HepG2 (cell line): ENCODE results near the gene ACTR6.

Experiments
- CTCF ChIP-seq: sonication (generic); formaldehyde crosslinking; IDR thresholded peaks from 2 replicates; pipeline ENCODE4 v1.5.0; 2020; ENCODE audit warnings: mild to moderate bottlenecking, missing genetic modification reagents, moderate library complexity
- EHMT2 ChIP-seq: fragments of 200-600 bp; sonication (generic); IDR thresholded peaks from 2 replicates; pipeline ENCODE4 v1.7.0; 2017; ENCODE audit warnings: antibody characterized with exemption, low read depth, low read length, borderline replicate concordance
- IKZF5 ChIP-seq: IDR thresholded peaks from 2 replicates; pipeline ENCODE4 v1.6.1; 2018; ENCODE audit warnings: missing genetic modification reagents, mild to moderate bottlenecking, missing compliant biosample characterization
- JUNB ChIP-seq: sonication (generic); formaldehyde crosslinking; IDR thresholded peaks from 2 replicates; pipeline ENCODE4 v1.8.0; 2022; ENCODE audit warnings: missing genetic modification reagents, mild to moderate bottlenecking, borderline replicate concordance
- JUND ChIP-seq: sonication (generic); formaldehyde crosslinking; IDR thresholded peaks from 2 replicates; pipeline ENCODE4 v1.8.0; 2022; ENCODE audit warnings: mild to moderate bottlenecking, missing genetic modification reagents
- KLF6 ChIP-seq: IDR thresholded peaks from 2 replicates; pipeline ENCODE4 v1.8.0; 2016; ENCODE audit warnings: missing biosample characterization, missing genetic modification reagents
- NCOA2 ChIP-seq: sonication (generic); formaldehyde crosslinking; IDR thresholded peaks from 2 replicates; pipeline ENCODE4 v1.8.0; 2022; ENCODE audit warnings: inconsistent platforms
- POLR2A ChIP-seq, 2 experiments: IDR thresholded peaks; 2 replicates each; pipeline ENCODE4 v1.6.1; 2011; ENCODE audit warnings: low read depth in 2 of 2, low read length in 2 of 2, mild to moderate bottlenecking in 1 of 2, moderate library complexity in 1 of 2; ENCODE audit not compliant: insufficient read depth in 1 of 2
- SMARCE1 ChIP-seq: fragments of 450-650 bp; IDR thresholded peaks from 2 replicates; pipeline ENCODE4 v1.6.1; 2017; ENCODE audit warnings: borderline replicate concordance
- ZFP37 ChIP-seq: sonication (generic); formaldehyde crosslinking; IDR thresholded peaks from 2 replicates; pipeline ENCODE4 v1.4.0; 2020; ENCODE audit warnings: missing genetic modification reagents, borderline replicate concordance
- ZNF468 ChIP-seq: sonication (generic); formaldehyde crosslinking; IDR thresholded peaks from 2 replicates; pipeline ENCODE4 v1.8.0; 2022; ENCODE audit warnings: mild to moderate bottlenecking, moderate library complexity, missing genetic modification reagents
- ZNF891 ChIP-seq: sonication (generic); formaldehyde crosslinking; IDR thresholded peaks from 2 replicates; pipeline ENCODE4 v1.5.0; 2020; ENCODE audit warnings: mild to moderate bottlenecking, missing genetic modification reagents
- TF ChIP-seq, protein P1 (sequence below), 2 experiments: sonication (generic) in 1 of 2; formaldehyde crosslinking in 1 of 2; IDR thresholded peaks; 2 replicates each; pipeline versions ENCODE4 v1.6.1 to v1.9.0; 2014 to 2022; ENCODE audit warnings: antibody characterized with exemption in 1 of 2, borderline replicate concordance in 1 of 2, inconsistent platforms in 1 of 2, low read depth in 1 of 2, missing genetic modification reagents in 1 of 2

DNA sequence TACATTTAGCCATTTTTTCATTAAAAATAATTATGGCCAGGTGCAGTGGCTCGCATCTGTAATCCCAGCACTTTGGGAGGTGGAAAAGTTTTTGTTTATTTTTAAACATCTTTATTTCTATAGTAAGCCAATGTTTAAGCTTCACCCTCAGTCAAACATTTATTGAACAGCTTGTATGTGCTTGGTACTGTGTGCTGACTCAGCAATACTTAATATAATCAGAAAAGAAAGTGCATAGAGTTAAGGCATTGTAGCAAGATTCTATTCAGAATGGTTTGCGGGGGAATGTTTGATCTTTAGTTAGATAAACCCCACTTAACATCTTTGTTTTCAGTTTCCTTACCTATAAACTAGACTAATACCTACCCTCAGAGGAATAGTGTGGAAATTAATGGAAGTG is 11.1 kb downstream of the ACTR6 start:
- no peak for TF ChIP-seq IKZF5 (CRISPR knock-in tag)
- TF ChIP-seq SMARCE1, result no peak
- no peak for TF ChIP-seq ZFP37 (CRISPR knock-in tag)
- no peak for TF ChIP-seq EHMT2
- TF ChIP-seq POLR2A (IDR thresholded peaks at IDR 0.05; ENCODE audit: insufficient read depth in 1 of 2, low read depth in 2 of 2, low read length in 2 of 2), result no peak
- TF ChIP-seq ZNF468 (CRISPR knock-in tag), result no peak
- TF ChIP-seq KLF6 (CRISPR knock-in tag), result no peak
- TF ChIP-seq NCOA2 (CRISPR knock-in tag), result no peak
- TF ChIP-seq, protein P1, sequence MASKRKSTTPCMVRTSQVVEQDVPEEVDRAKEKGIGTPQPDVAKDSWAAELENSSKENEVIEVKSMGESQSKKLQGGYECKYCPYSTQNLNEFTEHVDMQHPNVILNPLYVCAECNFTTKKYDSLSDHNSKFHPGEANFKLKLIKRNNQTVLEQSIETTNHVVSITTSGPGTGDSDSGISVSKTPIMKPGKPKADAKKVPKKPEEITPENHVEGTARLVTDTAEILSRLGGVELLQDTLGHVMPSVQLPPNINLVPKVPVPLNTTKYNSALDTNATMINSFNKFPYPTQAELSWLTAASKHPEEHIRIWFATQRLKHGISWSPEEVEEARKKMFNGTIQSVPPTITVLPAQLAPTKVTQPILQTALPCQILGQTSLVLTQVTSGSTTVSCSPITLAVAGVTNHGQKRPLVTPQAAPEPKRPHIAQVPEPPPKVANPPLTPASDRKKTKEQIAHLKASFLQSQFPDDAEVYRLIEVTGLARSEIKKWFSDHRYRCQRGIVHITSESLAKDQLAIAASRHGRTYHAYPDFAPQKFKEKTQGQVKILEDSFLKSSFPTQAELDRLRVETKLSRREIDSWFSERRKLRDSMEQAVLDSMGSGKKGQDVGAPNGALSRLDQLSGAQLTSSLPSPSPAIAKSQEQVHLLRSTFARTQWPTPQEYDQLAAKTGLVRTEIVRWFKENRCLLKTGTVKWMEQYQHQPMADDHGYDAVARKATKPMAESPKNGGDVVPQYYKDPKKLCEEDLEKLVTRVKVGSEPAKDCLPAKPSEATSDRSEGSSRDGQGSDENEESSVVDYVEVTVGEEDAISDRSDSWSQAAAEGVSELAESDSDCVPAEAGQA (IDR thresholded peaks at IDR 0.05; ENCODE audit: low read depth), result no peak
- TF ChIP-seq, protein P1 (CRISPR knock-in tag; IDR thresholded peaks at IDR 0.05; ENCODE audit: borderline replicate concordance), result no peak
- no peak for TF ChIP-seq JUNB (CRISPR knock-in tag)
- TF ChIP-seq JUND, result no peak
- TF ChIP-seq ZNF891, result no peak
- TF ChIP-seq CTCF (CRISPR knock-in tag), result no peak
